Dermis blood vessel endothelial cell (primary cell): ENCODE data around the gene RGS17. TPM values are rescaled to one million over a fixed set of nuclear protein-coding genes. Genes with fewer than 3 reads are reported as not detected.
"Not testable (repeated sequence)": the region's sequence is repeated elsewhere in the genome, so short reads cannot be mapped to it uniquely, and the experiment has no call there.

ENCODE experiments used
- DNase-seq: peaks from one replicate; pipeline ENCODE4 v3.0.0; 2010
- total RNA-seq: library from RNA; depleted of rRNA; stranded (reverse); fragments of >200 nt; gene quantifications from 2 replicates; pipeline ENCODE4 v1.2.3, GENCODE V29; 2014

The RGS17 gene
- total RNA-seq, 1 donor from 2014 or later: 3.9 TPM

GRCh38 chr6:153123801-153124200 is 7.3 kb downstream of the RGS17 start:
- DNase-seq: no peak

GRCh38 chr6:153121311-153121710 is 9.8 kb downstream of the RGS17 start:
- DNase-seq: no peak

- DNase-seq: peak; percentile 34
Measured at GRCh38 chr6:153117986-153118879, 12.8 kb downstream of the RGS17 start.

DNA sequence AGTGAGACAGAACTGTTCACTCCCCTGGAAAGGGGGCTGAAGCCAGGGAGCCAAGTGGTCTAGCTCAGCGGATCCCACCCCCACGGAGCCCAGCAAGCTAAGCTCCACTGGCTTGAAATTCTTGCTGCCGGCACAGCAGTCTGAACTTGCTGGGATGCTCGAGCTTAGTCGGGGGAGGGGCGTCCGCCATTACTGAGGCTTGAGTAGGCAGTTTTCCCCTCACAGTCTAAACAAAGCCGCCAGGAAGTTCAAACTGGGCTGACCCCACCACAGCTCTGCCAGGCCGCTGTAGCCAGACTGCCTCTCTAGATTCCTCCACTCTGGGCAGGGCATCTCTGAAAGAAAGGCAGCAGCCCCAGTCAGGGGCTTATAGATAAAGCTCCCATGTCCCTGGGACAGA is 20.0 kb downstream of the RGS17 start:
- DNase-seq: not testable (repeated sequence)

- not testable (repeated sequence) for DNase-seq
Measured at GRCh38 chr6:153110612-153111011, 20.5 kb downstream of the RGS17 start.

DNA sequence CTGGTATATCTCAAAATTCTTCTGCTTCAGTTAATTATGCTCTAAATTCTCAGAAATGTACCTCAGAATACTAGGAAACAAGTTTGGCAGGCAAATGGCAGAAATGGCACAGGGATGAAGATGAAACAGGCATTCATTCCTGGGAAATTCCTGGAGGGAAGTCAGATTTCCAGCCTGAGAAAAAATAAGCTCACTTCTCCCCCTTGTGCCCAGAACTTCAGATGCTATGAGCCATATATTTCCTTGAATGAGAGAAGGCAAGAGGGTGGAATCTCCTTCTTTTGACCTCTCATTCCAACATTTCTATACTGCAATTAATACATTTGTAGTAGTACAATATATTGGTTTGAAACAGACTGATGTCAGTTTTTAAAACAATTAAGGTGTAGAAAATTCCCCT is 22.8 kb downstream of the RGS17 start:
- peak; percentile 66 for DNase-seq

DNA sequence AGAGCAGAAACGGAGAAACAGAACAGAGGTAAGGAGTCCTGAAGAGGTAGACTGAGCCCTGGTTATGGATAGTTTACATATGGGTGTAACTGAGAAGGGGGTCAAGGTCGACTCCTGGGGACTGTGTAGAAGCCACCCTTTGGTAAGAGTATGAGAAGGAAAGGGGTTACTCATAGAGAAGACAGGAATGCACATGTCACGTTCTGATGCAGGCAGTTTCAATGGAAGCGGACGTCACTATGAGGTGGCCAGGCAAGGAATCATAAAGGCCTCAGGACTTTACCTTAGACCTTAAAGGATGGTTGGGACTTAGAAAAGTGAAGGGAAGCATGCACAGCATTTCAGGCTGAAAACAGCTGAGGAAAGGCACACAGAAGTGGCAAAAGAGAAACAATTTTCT is 25.1 kb downstream of the RGS17 start:
- DNase-seq: no peak

- no peak for DNase-seq
Measured at GRCh38 chr6:153104220-153104619, 26.9 kb downstream of the RGS17 start.

DNA sequence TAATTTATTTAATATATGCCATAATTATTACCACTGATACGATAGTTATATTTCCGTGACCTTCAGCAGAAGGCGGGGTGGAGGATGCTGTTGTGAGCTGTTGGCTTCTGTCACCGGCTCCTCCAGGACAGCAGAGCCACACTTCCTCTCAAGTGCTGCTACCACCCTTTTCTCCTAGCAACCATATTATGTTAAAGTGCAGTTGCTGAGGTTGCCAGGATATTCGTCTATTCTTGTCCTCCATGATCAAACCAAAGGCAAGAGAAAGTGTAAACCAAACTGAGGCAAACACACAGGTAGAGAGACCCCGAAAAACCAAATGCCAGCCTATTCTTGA is 27.8 kb downstream of the RGS17 start:
- no peak for DNase-seq

GRCh38 chr6:153102605-153103318 is 28.3 kb downstream of the RGS17 start:
- no peak for DNase-seq

- DNase-seq: no peak
Measured at GRCh38 chr6:153101461-153101860, 29.6 kb downstream of the RGS17 start.

DNA sequence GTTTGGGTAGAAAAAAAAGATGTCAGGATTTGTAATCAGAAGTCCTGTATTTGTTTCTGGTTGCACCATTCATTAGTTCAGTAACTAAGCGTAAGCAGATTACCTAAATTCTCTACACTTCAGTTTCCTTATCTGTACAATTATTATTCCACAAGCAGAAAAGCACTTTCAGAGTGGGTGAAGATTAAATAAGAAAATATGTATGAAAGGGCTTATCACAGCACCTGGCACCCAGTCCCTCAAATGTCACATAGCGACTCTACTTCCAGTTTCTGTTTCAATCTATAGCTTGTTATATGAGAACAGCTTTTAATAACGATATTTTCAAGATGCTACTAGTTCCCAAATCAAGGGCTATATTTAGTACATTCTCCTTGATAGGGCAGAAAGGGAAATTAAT is 31.4 kb downstream of the RGS17 start:
- DNase-seq: no peak

DNA sequence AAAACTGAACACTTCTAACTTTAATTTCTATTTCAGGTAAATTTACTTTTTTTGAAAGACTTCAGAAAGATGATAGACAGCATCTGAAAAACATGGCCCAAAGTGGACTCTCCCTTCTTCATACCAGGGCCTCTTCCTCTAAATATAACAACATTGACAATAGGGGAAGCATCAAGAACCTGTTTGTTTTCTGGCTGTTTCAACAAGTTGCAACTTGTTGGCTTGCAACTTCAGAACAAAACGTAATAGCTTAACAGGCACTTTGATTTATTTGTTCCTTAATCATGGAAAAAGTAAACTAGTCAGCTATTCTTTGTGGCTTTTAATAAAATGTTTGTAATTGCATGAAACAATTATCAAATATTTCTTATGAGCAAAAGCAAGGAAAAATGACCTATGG is 34.3 kb downstream of the RGS17 start:
- DNase-seq: no peak

DNA sequence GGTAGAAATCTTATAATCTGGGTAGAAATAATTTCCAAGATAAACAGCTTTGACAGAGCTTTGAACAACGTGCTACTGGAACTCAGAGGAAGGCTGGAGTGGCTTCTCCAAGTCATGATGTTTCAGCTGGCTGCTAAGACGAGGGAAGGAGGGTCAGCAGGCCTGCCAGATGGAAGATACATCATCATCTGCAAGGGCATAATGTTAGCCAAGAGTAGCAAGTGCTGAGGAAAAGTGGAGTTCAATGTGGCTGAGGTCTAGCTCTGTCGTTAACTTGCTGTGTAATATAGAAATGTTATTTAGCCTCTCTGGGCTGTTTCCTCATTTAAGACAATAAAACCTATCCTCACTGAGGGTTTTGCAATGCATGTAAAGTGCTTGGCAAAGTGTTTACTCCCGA is 35.1 kb downstream of the RGS17 start:
- no peak for DNase-seq

DNA sequence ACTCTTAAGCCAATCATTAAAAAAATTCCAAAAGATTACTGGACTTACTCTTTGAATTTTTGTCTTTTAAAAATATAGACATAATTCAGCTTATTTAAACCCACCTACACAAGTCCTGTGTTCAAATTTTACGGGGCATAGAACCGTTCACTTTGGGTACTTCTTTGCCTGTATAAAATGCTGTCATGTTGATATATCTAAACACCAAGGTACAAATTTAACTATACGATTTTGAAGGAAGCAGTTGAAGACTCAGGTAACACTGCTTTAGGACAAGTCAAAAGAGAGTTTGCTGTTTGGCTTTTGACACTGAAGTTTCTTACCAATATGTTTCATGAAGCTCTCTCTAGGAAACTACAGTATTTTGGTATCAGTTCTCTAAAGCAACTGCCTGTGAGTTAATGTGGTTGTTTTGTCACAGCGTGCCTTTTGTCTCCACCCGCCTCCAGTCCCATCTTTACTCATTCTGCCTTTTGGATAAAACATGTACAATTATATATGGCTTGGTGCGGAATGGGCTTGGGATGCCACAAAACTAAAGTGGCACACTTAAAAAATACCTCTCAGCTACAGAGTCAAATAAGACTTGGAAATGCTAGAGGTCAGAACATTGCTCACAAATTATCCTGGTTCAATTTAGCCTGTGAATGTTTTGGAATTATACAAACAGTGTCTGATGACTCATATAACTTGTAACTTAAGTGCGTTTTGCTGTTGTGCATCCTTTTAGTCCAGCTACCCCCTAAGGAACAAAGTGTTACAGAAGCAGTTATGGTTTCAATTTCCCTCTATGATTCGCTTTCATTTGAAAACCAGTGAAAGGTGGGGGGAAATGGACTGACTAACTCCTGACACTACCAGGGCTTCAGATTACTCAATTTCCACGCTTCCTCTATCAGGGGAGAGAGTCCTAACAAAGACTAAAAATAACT is 38.7 kb downstream of the RGS17 start:
- DNase-seq: peak; percentile 84

- DNase-seq: peak; percentile 95
Measured at GRCh38 chr6:153090241-153090930, 40.7 kb downstream of the RGS17 start.

- no peak for DNase-seq
Measured at GRCh38 chr6:153088796-153089195, 42.3 kb downstream of the RGS17 start.

- no peak for DNase-seq
Measured at GRCh38 chr6:153087436-153087835, 43.6 kb downstream of the RGS17 start.

GRCh38 chr6:153086225-153086990 is 44.7 kb downstream of the RGS17 start:
- no peak for DNase-seq

DNA sequence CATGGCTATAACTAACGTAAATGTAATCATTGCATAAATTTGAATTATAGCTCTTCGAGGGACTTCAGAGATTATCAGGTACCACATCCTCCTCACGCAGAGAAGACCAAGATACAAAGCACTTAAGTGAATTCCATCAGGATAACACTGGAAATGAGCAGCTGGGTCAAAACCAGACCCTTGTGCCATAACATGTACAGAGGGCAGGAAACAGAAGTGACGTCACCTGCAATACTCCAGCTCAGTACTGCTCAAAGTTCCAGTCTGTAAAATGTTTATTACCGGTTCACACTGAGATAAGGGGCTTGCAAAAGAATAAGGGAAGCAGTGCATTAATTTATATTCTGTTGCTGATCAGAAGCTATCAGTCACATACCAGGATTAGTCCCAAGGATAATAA is 45.8 kb downstream of the RGS17 start:
- DNase-seq: peak; percentile 47

DNA sequence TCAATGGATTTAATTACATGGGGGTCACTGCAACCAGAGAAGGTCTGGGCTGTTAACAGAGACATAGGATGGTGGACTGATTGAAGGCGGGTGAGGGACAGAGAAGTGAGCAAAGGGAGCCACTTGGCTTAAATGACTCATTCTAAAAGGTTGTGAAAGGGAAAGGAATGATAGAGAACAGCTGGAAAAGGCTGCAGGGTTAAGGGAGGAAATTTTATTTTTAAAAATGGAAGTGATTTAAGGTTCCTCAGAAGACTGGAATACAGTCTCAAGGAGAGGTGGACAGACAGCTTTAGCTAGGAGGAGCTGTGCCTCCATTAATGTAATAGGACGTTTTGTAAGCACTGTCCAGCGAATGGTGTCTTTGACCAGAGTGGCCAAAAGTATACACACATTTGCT is 46.7 kb downstream of the RGS17 start:
- DNase-seq: no peak

GRCh38 chr6:153083869-153084268 is 47.2 kb downstream of the RGS17 start:
- no peak for DNase-seq
